ENCODE data around the gene RAPGEFL1.
A peak's percentile ranks its signal among the peaks of the same experiment; 100 is the strongest.
"Not testable (repeated sequence)": the region's sequence is repeated elsewhere in the genome, so short reads cannot be mapped to it uniquely, and the experiment has no call there.

RAPGEFL1 gene, protein sequence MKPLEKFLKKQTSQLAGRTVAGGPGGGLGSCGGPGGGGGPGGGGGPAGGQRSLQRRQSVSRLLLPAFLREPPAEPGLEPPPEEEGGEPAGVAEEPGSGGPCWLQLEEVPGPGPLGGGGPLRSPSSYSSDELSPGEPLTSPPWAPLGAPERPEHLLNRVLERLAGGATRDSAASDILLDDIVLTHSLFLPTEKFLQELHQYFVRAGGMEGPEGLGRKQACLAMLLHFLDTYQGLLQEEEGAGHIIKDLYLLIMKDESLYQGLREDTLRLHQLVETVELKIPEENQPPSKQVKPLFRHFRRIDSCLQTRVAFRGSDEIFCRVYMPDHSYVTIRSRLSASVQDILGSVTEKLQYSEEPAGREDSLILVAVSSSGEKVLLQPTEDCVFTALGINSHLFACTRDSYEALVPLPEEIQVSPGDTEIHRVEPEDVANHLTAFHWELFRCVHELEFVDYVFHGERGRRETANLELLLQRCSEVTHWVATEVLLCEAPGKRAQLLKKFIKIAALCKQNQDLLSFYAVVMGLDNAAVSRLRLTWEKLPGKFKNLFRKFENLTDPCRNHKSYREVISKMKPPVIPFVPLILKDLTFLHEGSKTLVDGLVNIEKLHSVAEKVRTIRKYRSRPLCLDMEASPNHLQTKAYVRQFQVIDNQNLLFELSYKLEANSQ

GRCh38 chr17:40177275-40177874, at the start of gene RAPGEFL1:
Gene RAPGEFL1, plus strand, starts transcription at chr17:40177470. Its CDS starts 392 bp downstream, at chr17:40177862.
- DNase-seq (ENCODE audit: low read depth in 4 of 4, low spot score in 1 of 4), result peak; percentile 60 to 87 (median 74)

DNA sequence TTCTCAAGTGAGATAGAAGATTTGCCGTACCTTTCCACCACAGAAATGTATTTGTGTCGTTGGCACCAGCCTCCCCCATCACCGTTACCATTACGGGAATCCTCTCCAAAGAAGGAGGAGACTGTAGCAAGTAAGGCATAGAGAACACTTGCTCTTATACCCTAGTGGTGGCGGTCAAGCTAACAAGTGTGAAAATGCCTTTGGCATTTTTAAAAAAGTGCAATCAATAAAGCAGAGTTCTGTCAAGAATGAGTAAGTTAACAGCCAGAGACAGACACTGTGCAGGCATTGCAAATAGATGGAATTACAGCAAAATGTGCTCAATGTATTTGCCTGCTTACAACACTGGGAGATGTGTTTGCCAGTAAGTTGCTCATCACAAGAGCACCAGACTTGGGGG, 47.8 kb upstream of the RAPGEFL1 start:
- DNase-seq (ENCODE audit: low read depth in 4 of 4, low spot score in 1 of 4), result no peak

- DNase-seq (ENCODE audit: low read depth in 4 of 4, low spot score in 1 of 4), result no peak
Measured at GRCh38 chr17:40130352-40131042, 46.8 kb upstream of the RAPGEFL1 start.

GRCh38 chr17:40134184-40134583, 43.1 kb upstream of the RAPGEFL1 start:
- DNase-seq (ENCODE audit: low read depth in 4 of 4, low spot score in 1 of 4), result no peak

GRCh38 chr17:40135817-40136216, 41.5 kb upstream of the RAPGEFL1 start:
- DNase-seq (ENCODE audit: low read depth in 4 of 4, low spot score in 1 of 4), result no peak

DNA sequence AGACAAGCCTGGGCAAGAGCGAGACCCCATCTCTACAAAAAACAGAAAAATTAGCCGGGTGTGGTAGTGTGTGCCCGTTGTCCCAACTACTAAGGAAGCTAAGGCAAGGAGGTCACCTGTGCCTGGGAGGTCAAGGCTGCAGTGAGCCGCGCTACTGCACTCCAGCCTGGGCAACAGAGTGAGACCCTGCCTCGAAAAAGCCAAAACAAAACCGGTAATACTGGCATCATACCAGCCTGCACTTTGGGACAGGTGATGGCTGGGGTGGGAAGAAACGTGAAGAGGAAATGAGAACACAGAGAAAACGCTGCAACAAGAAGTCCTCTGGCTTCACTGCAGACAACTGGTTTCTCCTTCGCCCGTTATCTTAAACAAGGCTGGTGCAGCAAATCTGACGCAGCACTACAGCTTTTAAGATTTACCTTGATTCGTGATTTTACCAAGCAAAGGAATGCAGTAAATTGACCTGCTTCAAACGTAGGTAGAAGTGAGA, 37.7 kb upstream of the RAPGEFL1 start:
- DNase-seq (ENCODE audit: low read depth in 4 of 4, low spot score in 1 of 4), result no peak

- not testable (repeated sequence) for DNase-seq (ENCODE audit: low read depth in 4 of 4, low spot score in 1 of 4)
Measured at GRCh38 chr17:40143166-40143565, 34.1 kb upstream of the RAPGEFL1 start.

- DNase-seq (ENCODE audit: low read depth in 4 of 4, low spot score in 1 of 4), result no peak
Measured at GRCh38 chr17:40145476-40145875, 31.8 kb upstream of the RAPGEFL1 start.

- no peak for DNase-seq (ENCODE audit: low read depth in 4 of 4, low spot score in 1 of 4)
Measured at GRCh38 chr17:40148527-40148926, 28.7 kb upstream of the RAPGEFL1 start.

DNA sequence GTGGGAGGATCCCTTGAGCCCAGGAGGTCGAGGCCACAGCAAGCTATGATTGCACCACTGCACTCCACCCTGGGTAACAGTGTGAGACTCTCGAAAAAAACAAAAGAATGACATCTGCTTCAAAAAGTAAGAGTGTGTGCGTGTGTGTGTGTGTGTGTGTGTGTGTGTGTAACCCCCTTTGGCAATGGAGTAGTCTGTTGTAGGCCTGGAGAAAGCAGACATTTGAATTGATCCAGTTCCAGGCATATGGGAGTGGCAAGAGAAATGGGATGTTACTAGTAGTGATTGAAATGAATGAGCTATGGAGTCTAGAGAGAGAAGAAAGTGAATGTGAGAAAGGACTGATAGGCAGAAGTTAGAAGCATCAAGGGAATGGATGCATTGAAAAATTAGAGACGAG, 27.0 kb upstream of the RAPGEFL1 start:
- DNase-seq (ENCODE audit: low read depth in 4 of 4, low spot score in 1 of 4), result no peak

GRCh38 chr17:40151414-40151963, 25.8 kb upstream of the RAPGEFL1 start:
- DNase-seq (ENCODE audit: low read depth in 4 of 4, low spot score in 1 of 4), result no peak

- no peak for DNase-seq (ENCODE audit: low read depth in 4 of 4, low spot score in 1 of 4)
Measured at GRCh38 chr17:40153603-40154236, 23.6 kb upstream of the RAPGEFL1 start.

DNA sequence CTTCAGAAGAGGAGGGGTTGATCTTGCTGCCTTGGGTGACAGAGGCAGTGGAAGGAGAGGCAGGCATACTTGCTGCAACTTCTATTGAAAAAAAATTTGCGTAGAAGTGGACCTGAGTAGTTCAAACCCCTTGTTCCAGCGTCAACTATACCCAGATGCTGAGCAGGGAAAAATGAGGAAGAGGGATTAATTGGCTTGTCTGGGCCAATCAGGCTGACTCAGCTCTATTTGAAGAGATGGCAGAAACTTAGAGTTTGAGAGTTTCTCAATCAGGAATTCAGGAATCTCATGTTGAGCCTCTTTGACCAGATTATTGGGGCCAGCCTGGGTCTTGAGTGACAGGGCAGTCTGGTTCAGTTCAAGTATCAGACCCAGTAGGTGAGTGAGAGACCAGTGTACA, 19.3 kb upstream of the RAPGEFL1 start:
- DNase-seq (ENCODE audit: low read depth in 4 of 4, low spot score in 1 of 4), result no peak

DNA sequence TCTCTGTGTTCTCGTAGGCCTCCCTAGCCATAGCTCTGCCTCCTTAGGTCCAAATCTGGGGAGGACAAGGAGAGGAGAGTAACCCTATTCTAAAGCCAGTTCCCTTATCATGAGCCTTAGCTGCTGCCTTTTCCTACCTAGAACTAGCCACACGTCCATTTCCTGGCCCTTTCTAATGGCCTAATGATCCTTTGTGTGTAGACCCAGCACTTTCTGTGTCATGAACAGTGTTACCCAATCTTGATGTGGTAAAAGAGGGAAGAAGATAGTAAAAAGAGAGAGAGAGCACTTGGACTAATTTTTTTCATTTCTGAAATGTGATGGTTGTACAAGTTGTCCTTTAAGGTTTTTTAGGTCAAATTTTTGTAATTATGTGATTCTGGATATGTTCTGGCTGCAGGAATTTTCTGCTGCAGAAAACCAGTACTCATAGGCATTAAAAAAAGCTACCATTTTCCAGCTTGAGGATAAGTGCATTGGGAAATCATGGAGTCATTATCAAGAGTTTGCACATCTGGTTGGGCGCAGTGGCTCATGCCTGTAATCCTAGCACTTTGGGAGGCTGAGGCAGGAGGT, 18.7 kb upstream of the RAPGEFL1 start:
- DNase-seq (ENCODE audit: low read depth in 4 of 4, low spot score in 1 of 4), result no peak

DNA sequence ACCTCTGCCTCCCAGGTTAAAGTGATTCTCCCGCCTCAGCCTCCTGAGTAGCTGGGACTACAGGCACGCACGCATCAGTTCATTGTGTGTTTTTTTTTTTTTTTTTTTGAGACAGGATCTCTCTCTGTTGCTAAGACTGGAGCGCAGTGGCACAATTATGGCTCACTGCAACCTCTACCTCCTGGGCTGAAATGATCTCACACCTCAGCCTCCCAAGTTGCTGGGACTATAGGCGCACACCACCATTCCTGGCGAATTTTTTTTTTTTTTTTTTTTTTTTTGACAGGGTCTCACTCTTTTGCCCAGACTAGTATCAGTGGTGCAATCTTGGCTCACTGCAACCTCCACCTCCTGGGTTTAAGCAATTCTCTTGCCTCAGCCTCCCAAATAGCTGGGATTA, 17.8 kb upstream of the RAPGEFL1 start:
- DNase-seq (ENCODE audit: low read depth in 4 of 4, low spot score in 1 of 4), result no peak

- DNase-seq (ENCODE audit: low read depth in 4 of 4, low spot score in 1 of 4), result no peak
Measured at GRCh38 chr17:40167685-40168261, 9.5 kb upstream of the RAPGEFL1 start.

DNA sequence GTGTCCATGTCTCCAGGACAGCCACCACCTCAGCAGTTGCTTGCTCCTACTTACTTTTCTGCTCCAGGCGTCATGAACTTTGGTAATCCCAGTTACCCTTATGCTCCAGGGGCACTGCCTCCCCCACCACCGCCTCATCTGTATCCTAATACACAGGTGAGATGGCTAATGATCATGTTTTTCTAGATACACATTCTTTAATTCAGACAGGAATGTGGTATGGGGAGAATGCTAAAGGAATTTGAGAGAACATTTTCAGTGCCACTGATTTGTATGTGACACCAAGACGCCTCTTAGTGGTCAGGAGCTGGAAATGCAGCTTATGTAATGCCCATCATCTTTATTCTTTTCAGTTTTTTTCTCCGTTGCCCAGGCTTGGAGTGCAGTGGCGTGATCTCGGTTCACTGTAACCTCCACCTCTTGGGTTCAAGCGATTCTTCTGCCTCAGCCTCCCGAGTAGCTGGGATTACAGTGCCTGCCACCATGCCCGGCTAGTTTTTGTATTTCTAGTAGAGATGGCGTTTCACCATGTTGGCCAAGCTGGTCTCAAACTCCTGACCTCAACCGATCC, 8.9 kb upstream of the RAPGEFL1 start:
- no peak for DNase-seq (ENCODE audit: low read depth in 4 of 4, low spot score in 1 of 4)

GRCh38 chr17:40170325-40170724, 6.9 kb upstream of the RAPGEFL1 start:
- DNase-seq (ENCODE audit: low read depth in 4 of 4, low spot score in 1 of 4), result no peak

DNA sequence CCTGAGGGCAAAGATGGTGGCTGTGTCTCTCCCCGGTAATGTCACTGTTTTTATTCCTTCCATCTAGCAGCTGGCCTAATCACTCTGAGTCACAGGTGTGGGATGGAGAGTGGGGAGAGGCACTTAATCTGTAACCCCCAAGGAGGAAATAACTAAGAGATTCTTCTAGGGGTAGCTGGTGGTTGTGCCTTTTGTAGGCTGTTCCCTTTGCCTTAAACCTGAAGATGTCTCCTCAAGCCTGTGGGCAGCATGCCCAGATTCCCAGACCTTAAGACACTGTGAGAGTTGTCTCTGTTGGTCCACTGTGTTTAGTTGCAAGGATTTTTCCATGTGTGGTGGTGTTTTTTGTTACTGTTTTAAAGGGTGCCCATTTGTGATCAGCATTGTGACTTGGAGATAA, 5.5 kb upstream of the RAPGEFL1 start:
- no peak for DNase-seq (ENCODE audit: low read depth in 4 of 4, low spot score in 1 of 4)

Measured in stimulated activated CD4-positive, alpha-beta T cell treated with anti-CD3 and anti-CD28 coated beads, Interleukin-1b, Interleukin-23, amount 100 ng/mL, for 24 hours (primary cell).